Activated CD8-positive, alpha-beta memory T cell treated with anti-CD3 and anti-CD28 coated beads, Interleukin-2, amount 50 U/mL, for 48 hours (primary cell): Measurements from ENCODE around the gene DNAJC4.

Experiments
- DNase-seq: peaks from one replicate; pipeline ENCODE4 v3.0.0-alpha.2; 2020

Gene DNAJC4

GRCh38 chr11:64208796-64209562 is 21.4 kb upstream of the DNAJC4 start:
- no peak for DNase-seq

- no peak for DNase-seq
Observed at GRCh38 chr11:64209563-64209843, 20.8 kb upstream of the DNAJC4 start.

GRCh38 chr11:64210301-64211020 is 19.9 kb upstream of the DNAJC4 start:
- no peak for DNase-seq

- no peak for DNase-seq
Observed at GRCh38 chr11:64211181-64211872, 19.0 kb upstream of the DNAJC4 start.

GRCh38 chr11:64216879-64217278 is 13.5 kb upstream of the DNAJC4 start:
- DNase-seq: no peak

- DNase-seq: no peak
Observed at GRCh38 chr11:64218628-64219353, 11.6 kb upstream of the DNAJC4 start.

GRCh38 chr11:64219354-64219684 is 11.0 kb upstream of the DNAJC4 start:
- no peak for DNase-seq

GRCh38 chr11:64219755-64220154 is 10.6 kb upstream of the DNAJC4 start:
- DNase-seq: no peak

- DNase-seq: no peak
Observed at GRCh38 chr11:64220271-64220670, 10.1 kb upstream of the DNAJC4 start.

- DNase-seq: no peak
Observed at GRCh38 chr11:64220798-64221197, 9.6 kb upstream of the DNAJC4 start.

- no peak for DNase-seq
Observed at GRCh38 chr11:64222651-64223000, 7.7 kb upstream of the DNAJC4 start.

GRCh38 chr11:64223001-64223651 is 7.2 kb upstream of the DNAJC4 start:
- no peak for DNase-seq

GRCh38 chr11:64224151-64224890 is 6.0 kb upstream of the DNAJC4 start:
- no peak for DNase-seq

GRCh38 chr11:64224891-64225607 is 5.3 kb upstream of the DNAJC4 start:
- DNase-seq: peak; percentile 70

GRCh38 chr11:64225608-64226506 is 4.5 kb upstream of the DNAJC4 start, which contains the start of the genes NUDT22 and TRPT1:
Gene NUDT22 (plus strand): TSS chr11:64226274. CDS start chr11:64226653, 379 bp downstream.
Gene TRPT1 (minus strand): TSS chr11:64226186. CDS start chr11:64225860, 326 bp downstream.
- peak; percentile 98 for DNase-seq

- peak; percentile 84 for DNase-seq
Observed at GRCh38 chr11:64226507-64227051, 3.8 kb upstream of the DNAJC4 start.

GRCh38 chr11:64227405-64227956 is 2.9 kb upstream of the DNAJC4 start:
- DNase-seq: no peak

GRCh38 chr11:64229090-64229743 is 1.1 kb upstream of the DNAJC4 start:
- DNase-seq: no peak

- DNase-seq: no peak
Observed at GRCh38 chr11:64229744-64230170, 591 bp upstream of the DNAJC4 start.
